DMS 273 (cell line): ENCODE results near the gene RNF169.
A peak's percentile ranks its signal among the peaks of the same experiment; 100 is the strongest.

Experiments used
- DNase-seq: peaks from one replicate; lab custom pipeline; 2025; ENCODE audit not compliant: unreplicated experiment; lab: John Stamatoyannopoulos, UW

The RNF169 gene

GRCh38 chr11:74870485-74870884 lies 121.8 kb downstream of the RNF169 start:
- DNase-seq: peak; percentile 46

GRCh38 chr11:74871037-74871436 lies 122.4 kb downstream of the RNF169 start:
- DNase-seq: no peak

GRCh38 chr11:74877132-74877531 lies 128.5 kb downstream of the RNF169 start:
- DNase-seq: peak; percentile 30
